Fibroblast of villous mesenchyme (primary cell): ENCODE results near the gene BCL2L11. TPM values are rescaled to one million over a fixed set of nuclear protein-coding genes. Genes with fewer than 3 reads are reported as not detected.

Source experiments
- DNase-seq: peaks from one replicate; pipeline ENCODE4 v3.0.0-alpha.2; 2010; ENCODE audit warnings: low read depth
- H3K4me3 ChIP-seq: 2 replicates; pipeline ENCODE4 v1.5.1; 2011; ENCODE audit warnings: low read depth, mild to moderate bottlenecking, low read length
- CTCF ChIP-seq: IDR thresholded peaks from 2 replicates; pipeline ENCODE4 v1.5.1; 2012; ENCODE audit warnings: low read depth, mild to moderate bottlenecking, low read length; ENCODE audit not compliant: insufficient read depth
- total RNA-seq: library from RNA; depleted of rRNA; stranded (reverse); fragments of >200 nt; gene quantifications from 2 replicates; pipeline ENCODE4 v1.2.3, GENCODE V29; 2012

The BCL2L11 gene
- total RNA-seq, 1 donor: 0.86 TPM

- TF ChIP-seq CTCF: no peak
- DNase-seq: no peak
Observed at GRCh38 chr2:111207851-111208250, 87.1 kb downstream of the BCL2L11 start.

GRCh38 chr2:111208639-111209038 is 87.9 kb downstream of the BCL2L11 start:
- DNase-seq: no peak
- TF ChIP-seq CTCF: no peak

More at GRCh38 chr2:111207851-111208250, 87.1 kb downstream of the BCL2L11 start:
- H3K4me3 ChIP-seq: no peak overlapping the region

GRCh38 chr2:111209045-111209514 is 88.4 kb downstream of the BCL2L11 start:
- H3K4me3 ChIP-seq: no peak overlapping the region
- no peak for TF ChIP-seq CTCF
- peak; percentile 43 for DNase-seq

More at GRCh38 chr2:111208639-111209038, 87.9 kb downstream of the BCL2L11 start:
- no peak overlapping the region for H3K4me3 ChIP-seq

- no peak overlapping the region for H3K4me3 ChIP-seq
- TF ChIP-seq CTCF: no peak
- DNase-seq: no peak
Observed at GRCh38 chr2:111210036-111210435, 89.3 kb downstream of the BCL2L11 start.

GRCh38 chr2:111213877-111214276 is 93.2 kb downstream of the BCL2L11 start:
- no peak overlapping the region for H3K4me3 ChIP-seq
- no peak for TF ChIP-seq CTCF
- no peak for DNase-seq

- no peak for DNase-seq
- TF ChIP-seq CTCF: no peak
- no peak overlapping the region for H3K4me3 ChIP-seq
Observed at GRCh38 chr2:111216811-111217652, 96.3 kb downstream of the BCL2L11 start.
